Stimulated activated CD4-positive, alpha-beta T cell treated with anti-CD3 and anti-CD28 coated beads, Interleukin-12 subunit alpha, Interleukin-12 subunit beta, amount 100 ng/mL, for 4 hours (primary cell): ENCODE measurements around the gene TRAPPC6A.

Source experiments
- DNase-seq: peaks from one replicate; pipeline ENCODE4 v3.0.0-alpha.2; 2020

TRAPPC6A gene

DNA sequence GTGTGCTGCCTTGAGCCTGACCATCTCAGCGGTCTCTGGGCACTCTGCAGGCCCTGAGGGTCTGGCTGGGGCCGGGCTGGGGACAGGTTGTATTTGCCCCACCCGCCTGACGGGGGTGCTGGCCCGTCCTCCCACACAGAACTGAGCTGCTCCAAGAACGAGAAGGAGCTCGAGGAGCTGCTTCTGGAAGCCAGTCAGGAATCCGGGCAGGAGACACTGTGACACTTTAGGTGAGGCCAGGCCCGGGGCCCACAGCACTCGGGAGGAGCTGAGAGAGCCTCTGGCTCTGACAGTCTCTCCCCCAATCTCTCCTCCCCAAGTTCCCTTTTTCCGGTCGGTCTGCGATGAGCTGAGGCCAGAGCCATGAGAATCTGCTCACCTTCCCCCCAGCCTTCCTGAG, 31.8 kb downstream of the TRAPPC6A start:
- no peak for DNase-seq

DNA sequence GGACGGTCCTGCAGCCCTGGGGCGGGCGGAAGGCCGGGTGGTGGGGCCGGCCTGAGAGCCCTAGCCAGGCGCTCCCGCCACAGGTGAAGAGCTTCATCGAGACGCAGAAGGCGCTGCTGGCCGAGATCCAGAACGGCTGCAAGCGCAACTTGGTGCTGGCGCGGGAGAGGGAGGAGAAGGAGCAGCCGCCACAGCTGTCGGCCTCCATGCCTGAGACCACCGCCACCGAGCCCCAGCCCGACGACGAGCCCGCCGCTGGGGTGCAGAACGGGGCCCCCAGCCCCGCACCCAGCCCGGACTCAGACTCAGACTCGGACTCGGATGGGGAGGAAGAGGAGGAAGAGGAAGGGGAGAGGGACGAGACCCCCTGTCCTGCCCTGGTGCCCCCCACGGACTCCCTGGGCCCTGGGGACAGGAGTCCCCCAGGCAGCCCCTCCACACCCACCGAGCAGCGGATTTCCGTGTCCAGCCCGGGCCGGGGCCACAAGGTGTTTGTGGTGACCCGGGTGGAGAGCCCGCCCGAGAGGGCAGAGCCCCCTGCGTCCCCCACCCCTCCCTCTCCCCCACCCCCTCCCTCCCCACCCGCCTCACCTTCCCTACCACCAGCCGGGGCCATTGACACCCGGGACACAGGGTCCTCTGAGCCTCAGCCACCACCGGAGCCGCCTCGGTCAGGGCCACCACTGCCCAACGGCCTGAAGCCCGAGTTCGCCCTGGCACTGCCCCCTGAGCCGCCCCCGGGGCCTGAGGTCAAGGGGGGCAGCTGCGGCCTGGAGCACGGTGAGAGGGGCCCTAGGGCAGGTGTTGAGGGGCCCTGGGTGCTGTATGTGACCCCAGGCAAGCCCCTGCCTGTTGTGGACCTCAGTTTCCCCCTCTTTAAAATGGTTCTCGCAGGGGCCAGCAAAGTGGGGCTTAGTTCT, 32.5 kb downstream of the TRAPPC6A start:
- no peak for DNase-seq

DNA sequence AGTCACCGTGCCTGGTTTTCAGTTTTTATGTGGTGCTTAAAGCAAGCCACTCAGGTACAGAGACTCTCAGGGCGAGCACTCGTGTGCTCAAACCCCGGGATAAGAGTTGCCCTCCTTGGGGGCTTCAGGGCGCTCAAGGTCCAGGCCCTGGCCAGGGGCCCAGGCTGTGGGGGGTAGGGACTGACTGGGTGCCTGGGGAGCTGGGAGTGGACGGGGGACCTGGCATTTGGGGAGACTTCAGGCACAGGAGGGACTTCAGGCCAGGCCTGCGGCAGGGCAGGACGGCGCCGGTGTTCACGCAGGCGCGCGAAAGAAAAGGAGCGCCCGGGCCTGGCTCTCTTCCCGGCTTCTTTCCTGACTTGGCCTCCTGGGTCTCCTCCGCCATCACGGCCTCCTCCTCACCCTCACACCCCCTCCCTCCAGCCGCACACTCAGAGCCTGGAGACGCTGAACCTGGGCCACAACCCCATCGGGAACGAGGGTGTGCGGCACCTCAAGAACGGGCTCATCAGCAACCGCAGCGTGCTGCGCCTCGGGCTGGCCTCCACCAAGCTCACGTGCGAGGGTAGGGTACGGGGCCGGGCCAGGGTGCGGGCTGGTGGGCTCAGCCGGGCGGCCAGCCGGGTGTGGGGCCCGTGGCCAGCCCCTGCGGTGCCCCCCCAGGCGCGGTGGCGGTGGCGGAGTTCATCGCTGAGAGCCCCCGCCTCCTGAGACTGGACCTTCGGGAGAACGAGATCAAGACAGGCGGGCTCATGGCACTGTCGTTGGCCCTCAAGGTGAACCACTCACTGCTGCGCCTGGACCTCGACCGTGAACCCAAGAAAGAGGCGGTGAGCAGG, 33.4 kb downstream of the TRAPPC6A start:
- DNase-seq: no peak

DNA sequence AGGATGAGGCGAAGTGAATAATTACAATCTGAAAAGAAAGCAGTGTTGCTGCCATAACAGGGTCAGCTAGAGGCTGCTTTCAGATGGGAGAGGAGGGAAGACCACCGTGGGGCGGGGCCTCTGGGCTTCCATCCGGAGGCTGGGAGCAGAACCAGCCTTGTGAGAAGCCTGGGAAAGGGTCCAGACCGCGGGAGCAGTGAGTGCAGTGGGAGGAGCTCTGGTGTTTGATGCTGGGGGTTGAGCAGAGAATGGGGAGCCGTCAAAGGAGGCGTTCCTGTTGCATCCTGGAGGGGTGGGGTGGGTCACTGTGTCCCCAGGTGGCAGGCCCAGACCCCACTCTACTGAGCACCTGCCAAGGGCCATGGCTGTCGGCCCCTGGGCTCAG, 35.3 kb downstream of the TRAPPC6A start:
- DNase-seq: no peak

DNA sequence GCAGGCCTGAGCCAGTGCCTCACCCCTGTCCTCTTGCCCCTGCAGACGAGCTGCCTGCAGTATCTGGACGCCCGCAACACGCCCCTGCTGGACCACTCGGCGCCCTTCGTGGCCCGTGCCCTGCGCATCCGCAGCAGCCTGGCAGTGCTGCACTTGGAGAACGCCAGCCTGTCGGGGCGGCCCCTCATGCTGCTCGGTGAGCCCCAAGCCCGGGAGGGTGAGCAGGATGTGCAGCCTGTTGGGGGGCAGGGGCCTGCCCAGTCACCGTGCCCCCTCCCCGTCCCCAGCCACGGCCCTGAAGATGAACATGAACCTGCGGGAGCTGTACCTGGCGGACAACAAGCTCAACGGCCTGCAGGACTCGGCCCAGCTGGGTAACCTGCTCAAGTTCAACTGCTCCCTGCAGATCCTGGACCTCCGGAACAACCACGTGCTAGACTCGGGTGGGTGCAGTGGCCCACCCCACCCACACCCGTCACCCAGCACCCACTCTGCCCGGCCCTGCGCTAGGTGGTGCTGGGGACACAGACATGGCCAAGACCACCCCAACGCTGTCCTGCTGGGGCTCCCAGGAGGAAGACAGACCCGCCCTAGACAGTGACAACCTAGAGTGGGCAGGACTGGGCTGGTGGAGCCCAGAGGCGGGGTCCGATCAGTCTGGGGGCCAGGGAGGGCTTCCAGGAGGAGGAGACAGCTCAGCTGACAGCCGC, 35.9 kb downstream of the TRAPPC6A start:
- no peak for DNase-seq

DNA sequence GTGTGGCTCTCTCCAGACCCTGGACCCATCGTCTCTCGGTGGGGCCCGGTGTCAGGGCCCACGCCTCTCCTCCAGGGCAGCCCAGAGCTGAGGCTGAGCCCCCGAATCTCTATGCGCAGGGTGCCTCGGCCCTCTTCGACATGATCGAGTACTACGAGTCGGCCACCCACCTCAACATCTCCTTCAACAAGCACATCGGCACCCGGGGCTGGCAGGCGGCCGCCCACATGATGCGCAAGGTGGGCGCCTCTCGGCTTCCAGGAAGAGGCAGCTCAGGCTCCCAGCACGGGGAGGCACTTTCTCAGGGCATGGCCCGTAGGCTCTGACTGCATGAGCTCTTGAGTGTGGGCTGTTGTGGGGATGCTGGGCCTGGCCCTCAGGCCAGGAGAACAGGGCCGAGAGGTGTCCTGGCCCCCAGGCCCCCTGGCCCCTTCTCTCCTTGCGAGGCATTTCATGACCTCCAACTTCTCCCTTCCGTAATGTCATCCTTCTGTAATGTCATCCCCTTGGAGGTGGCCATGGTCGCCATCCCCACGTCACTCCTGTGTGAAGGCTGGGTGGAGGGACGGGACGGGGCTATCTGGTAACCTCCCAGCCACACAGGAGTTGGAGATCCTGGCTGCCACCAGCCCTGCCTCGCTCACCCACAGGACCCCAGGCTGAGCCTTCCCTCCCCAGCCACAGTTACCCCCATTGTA, 36.7 kb downstream of the TRAPPC6A start:
- DNase-seq: no peak

DNA sequence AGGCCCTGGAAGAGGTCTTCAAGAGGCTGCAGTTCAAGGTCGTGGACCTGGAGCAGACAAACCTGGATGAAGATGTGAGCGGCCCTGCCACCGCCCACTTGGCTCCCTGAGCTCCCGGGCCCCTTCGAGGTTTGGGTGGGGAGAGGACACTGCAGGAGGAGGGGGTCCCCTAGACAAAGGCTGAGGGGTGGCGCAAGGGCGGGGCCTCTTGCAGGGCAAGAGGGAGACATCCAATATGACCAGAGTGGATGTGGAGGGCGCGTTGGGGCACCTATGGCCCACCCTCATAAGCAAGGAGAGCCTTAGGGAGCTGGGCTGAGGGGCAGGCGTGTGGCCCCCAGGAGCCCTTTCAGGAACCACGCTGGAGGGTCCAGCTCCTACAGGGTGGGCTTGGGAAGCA, 37.5 kb downstream of the TRAPPC6A start:
- DNase-seq: no peak

DNA sequence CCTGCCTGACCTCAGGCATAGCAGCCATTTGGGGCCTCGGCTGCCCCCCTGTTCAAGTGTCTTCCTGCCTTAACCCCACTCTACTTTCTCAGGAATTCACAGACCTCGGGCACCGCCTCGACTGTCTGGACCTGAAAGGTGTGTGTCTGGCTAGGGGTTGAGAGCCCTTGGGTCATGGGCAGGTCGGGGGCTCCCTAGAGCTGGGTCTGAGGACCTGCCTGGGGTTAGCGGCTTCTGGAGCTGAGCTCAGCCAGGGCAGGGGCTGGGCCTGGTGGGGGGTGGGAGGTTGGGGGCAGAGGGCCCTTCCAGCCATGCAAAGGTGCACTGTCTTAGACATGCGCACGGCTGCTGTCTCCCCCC, 37.9 kb downstream of the TRAPPC6A start:
- no peak for DNase-seq

DNA sequence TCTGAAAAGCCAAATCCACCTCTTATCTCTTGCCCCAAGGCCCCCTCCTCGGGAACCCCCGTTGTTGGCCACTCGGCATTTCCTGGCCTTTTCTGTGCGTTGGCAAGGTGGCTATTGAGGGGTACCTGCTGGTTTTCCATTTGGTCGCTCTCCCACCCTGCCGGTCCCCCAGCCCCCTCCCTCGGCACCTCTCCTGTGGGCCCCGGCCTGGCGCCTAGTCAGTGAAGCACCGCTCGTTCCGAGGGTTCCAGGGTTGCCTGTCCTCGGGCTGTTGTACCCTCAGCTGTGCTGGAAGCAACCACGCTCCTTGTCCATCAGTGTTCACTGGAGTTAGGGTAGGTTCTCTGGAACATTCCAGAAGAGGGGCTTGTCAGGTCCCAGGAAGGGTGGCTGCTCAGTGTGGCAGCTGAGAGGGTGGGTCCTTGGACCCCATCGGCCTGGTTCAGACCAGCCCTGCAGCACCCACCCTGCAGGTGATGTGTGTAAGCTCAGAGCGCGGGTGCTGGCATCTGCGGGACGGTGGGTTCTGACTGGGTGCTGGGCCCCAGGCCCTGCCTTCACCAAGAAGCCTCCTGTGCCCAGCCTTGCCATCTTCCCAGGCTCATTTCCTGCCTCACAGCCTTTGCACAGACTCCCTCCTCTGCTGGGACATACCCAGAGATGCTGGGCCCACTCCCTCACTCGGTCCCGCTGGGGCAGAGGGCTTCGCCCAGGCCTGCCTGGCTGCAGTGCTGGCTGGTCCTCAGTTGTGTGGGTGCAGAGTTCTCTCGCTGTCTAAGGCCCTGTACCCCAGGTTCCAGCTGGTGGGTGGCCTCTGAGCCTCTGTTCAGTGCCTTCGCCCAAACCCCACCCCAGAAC, 38.5 kb downstream of the TRAPPC6A start:
- no peak for DNase-seq

DNA sequence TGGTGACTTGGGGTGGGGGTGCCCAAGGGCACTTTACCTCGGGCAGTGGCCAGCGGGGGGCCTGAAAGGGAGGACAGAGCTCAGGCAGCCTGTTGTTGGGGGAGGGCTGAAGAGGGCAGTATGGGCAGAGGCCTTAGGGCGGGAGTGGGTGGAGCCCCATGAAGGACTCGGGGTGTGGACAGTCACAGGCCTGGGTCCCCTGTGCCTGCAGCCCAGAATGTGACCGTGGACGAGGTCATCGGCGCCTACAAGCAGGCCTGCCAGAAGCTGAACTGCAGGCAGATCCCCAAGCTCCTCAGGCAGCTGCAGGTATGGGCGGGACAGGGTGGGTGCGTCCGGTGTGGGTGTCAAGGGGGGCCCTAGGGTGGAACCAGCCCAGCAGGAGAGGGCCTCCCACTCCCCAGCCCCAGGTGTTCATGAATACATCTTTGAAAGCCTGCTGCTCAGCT, 39.7 kb downstream of the TRAPPC6A start:
- no peak for DNase-seq

DNA sequence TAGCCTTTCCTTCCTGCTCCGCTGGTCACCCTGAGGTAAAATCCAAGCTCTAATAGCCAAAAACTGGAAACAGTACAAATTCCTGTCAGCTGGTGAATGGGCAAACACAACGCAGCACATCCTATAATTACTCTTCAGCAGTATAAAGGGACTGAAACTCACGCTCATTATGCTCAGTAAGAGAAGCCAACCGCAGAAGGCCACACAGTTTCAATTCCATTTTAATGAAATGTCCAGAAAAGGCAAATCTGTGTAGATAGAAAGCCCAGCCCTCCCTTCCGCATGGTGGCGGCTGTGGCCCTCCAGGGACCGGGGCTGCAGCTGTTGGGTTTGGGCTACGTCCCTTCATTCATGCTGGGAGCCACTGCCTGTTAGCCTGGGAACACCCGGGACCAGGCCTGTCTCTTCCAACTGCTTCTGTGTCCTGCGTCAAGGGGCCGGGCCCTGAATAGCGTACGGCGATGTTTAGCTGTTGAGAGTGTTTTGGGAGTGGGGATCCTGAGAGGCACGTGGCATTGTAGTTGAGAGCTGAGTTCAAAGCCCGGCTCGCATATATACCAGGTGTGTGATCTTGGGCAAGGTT, 40.8 kb downstream of the TRAPPC6A start:
- no peak for DNase-seq

DNA sequence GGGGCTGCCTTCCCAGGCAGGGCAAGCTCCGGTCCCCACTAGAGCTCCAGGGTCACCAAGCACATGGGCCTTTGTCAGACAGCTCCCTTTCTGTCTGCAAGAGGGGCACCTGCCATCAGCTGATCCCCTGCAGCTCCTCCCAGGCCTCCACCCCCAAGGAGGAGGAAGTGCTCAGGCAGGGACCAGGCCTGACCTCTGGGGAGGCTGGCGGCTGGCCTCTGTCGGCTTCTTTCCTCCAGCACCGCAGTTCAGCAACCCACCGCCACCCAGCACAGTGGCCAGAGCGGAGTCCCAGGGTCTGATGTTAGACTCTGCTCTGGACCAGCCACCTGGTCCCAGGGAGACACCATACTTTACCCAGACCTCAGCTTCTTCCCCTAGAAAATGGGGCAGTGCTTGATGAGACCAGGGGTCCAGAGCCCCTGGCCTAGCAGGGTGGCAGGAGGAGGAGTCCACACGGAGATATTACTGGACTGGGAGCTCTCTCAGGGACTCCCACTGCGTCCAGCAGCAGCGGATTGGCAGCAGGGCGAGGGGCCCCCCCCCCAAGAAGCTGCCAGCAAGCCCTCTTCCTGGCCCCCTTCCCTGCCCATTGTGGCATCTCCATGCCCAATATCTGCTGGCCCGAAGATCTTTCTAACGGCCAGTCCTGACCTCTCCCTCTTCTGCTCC, 41.4 kb downstream of the TRAPPC6A start:
- DNase-seq: no peak

DNA sequence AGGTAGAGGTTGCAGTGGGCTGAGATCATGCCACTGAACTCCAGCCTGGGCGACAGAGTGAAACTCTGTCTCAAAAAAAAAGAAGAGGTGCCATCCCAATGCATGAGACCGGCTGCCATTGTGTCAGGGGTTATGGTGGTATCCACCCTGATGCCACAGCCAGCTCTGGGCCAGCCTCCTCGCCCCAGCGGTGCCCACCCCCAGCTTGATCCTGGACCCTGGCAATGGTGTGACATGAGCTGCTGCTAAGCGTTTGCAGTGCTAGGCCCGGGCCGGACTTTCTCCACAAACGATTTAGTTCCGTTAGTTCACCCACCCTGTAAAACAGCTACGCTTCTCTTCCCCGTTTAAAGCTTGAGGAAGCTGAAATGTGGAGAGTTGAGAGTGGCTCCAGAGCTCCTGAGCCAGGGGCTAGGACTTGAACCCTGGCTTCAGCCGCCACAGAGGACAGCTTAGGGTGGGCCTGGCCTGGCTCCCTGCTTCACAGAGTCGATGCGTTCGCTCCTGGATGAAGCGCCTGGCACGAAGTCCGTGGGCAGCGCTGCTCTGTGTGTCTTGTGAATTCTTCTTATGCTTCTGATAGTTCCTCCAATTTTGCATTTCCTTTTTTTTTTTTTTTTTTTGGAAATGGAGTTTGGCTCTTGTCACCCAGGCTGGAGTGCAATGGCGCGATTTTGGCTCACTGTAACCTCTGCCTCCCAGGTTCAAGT, 42.7 kb downstream of the TRAPPC6A start:
- no peak for DNase-seq

DNA sequence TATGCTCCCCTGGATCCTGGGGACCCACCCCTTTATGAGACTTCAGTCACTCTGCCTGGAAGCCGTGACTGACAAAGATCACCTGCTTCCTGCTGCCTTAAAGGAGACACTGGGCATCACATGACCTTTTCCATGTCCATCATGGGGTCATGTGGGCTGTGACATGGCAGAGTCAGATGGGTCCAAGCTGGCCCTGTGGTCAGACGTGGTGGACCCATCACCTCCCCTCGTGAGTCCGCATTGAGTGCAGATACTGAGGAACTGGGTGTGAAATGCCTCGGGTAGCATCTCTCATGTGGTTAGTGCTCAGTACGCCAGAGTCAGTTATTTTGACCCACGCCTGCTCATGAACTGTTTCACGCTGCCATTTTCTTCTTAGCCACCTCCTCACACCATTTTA, 44.4 kb downstream of the TRAPPC6A start:
- DNase-seq: no peak

DNA sequence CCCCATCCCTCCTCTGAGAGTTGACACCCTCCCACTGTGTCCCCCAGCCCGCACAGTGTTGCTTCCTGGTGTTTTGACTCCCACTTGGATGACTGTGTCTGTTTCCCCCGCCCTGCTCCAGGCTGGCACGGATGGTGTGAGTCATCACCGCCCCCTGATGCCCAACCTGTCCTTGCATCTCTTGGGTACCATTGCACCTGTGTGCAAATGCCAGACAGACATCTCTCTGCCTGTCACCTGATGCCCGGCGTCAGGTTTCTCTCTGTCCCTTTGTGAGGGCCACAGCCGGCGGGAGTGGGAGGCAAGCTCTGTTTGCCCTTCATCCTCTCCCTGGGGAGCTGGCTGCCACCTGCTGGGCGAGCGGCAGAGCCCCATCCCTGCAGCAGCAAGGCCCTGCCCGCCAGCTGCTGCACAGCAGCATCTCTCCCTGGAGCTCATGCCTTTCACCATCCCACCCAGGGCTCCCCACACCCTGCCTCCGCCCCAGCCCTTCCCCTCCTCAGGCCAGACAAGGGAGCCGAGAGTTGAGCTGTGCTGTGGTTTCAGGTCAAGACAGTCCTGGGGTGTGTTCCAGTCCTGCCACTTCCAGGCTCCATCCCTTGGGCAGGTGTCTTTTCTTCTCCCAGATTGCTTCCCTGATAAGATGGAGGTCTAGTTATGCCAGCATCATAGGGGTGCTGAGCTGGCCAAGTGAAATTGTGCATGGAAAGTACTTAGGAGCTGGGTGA, 47.0 kb downstream of the TRAPPC6A start:
- DNase-seq: no peak

DNA sequence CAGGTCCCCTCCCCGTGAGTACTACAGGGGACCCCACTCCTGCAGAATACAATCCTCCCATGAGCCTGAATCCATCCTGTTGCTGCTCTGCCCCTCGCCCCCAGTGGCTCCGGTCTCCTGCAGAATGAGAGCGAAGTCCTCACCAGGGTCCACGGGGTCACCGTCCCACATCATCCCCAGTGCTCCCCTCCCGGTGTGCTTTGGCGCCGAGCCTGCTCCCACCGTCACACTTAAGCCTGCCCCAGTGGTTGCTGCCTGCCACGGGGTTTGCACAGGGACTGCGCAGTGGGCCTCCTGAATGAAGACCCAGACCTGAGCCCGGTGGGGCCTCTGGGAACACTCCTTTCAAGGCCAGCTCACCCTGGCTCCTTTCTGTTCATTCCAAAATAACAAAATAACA, 47.8 kb downstream of the TRAPPC6A start:
- DNase-seq: no peak

DNA sequence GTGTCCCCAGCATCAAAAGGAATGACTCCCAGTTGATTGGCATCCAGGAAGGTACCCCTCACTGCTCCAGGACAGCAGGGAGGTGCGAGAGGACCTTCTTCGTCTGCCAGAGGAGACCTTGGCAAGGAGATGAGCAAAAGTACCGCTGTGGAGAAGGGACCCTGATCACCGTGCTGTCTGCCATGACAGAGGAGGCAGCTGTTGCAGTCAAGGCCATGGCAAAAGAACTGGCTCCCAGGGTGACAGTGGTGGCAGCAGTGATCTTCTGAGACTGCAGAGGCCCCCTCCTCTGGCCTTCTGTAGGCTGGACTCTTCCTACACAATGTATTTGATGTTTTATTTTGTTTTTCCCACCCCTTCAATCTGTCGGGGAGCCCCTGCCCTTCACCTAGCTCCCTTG, 49.2 kb downstream of the TRAPPC6A start:
- DNase-seq: no peak

DNA sequence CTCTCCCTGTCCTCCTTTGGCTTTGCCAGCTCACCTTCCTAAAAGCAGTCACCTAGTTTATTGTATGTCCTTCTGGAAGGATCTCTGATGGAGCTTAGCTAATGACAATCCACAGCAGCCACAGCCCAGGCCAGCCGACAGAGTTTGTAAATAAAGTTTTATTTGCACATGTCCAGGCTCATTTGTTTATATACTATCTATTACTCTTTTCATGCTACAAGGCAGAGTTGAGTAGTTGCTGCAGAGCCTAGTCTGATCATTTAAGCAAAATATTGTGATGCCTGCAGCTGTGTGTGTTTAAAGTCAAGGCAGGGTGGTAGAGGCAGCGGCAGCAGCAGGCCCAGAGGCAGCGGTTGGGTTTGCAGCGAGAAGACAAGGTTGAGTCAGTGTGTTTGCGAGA, 49.9 kb downstream of the TRAPPC6A start:
- DNase-seq: no peak

DNA sequence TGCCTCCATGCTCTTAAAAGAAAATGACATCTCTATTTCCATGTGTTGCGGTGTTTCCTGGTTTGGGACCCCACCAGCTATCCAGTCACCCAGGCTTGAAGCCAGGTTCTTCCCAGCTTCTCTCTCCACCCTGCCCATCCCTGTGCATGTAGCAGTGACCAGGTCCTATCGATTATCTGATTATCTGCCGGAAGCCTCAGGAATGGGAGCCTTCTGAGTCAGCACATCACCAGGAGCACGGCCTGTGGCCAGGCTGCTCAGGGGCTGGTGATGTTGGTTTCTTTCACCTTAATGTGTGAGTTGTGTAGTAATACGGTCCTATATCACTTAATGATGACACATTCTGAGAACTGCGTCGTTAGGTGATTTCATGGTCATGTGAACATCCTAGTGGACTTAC, 51.4 kb downstream of the TRAPPC6A start:
- no peak for DNase-seq
